SU-DHL-6 (cell line): ENCODE data around the gene SMIM33.

ENCODE experiments used
- CTCF ChIP-seq: fragments of 200-600 bp; sonication (generic); IDR thresholded peaks from one replicate; pipeline ENCODE4 v1.5.1; 2017; ENCODE audit warnings: antibody characterized with exemption, mild to moderate bottlenecking, low read length, moderate library complexity; ENCODE audit not compliant: insufficient read depth, poor library complexity, severe bottlenecking
- EZH2phosphoT487 ChIP-seq: fragments of 200-600 bp; sonication (generic), shearing (Covaris generic); conservative IDR thresholded peaks from 2 replicates; pipeline ENCODE4 v1.6.1; 2018; ENCODE audit warnings: mild to moderate bottlenecking, antibody characterized with exemption, low read length, moderate library complexity, mixed read lengths

- TF ChIP-seq CTCF (no peak), EZH2phosphoT487 (no peak)
Observed at GRCh38 chr5:139426203-139426885, 44.5 kb upstream of the SMIM33 start.
